OCI-LY7 (cell line): ENCODE data around the gene WNT10A.

ENCODE experiments used
- EZH2phosphoT487 ChIP-seq: fragments of 200-600 bp; sonication (generic); IDR thresholded peaks from 2 replicates; pipeline ENCODE4 v1.6.1; 2018; ENCODE audit warnings: low read depth, borderline replicate concordance, mild to moderate bottlenecking, mixed run types, antibody characterized with exemption, low read length, moderate library complexity, mixed read lengths
- TF ChIP-seq, protein P1 (sequence below): fragments of 200-600 bp; sonication (generic); conservative IDR thresholded peaks from 2 replicates; pipeline ENCODE4 v1.5.1; 2014; ENCODE audit warnings: mild to moderate bottlenecking, antibody characterized with exemption, low read length, moderate library complexity, mixed read lengths

DNA sequence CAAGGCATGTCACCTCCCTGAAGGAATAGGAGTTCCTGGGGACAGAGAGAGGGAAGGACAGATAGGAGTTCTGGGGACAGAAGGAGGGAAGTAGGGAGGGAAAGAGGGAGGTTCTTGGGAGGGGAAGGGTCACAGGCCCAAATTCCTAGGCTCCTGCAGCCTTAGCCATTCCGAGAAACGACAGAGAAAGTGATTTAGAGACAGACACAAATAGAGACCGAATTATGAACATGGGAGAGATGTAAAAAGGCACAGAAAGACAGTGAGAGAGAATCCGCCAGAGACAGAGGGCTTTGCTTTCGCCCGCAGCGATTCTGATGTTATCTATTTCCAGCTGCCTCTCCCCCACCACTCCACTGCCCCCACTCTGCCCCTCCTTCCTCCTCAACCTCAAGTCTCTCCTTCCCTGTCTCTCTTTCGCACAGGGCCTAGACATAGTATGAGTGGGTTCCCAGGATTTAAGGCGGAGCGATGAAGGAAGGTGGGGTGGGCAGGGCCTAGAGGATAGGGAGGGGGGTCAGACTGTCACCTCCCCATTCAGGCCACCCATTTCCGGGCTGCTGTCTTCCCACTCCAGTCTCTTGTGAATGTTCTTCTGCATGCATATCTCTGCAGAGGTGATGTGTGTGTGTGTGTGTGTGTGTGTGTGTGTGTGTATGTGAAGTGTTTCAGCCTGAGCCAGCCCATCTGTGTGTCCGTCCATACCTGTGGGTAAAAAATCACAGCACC lies 24.3 kb upstream of the WNT10A start:
- TF ChIP-seq, protein P1, sequence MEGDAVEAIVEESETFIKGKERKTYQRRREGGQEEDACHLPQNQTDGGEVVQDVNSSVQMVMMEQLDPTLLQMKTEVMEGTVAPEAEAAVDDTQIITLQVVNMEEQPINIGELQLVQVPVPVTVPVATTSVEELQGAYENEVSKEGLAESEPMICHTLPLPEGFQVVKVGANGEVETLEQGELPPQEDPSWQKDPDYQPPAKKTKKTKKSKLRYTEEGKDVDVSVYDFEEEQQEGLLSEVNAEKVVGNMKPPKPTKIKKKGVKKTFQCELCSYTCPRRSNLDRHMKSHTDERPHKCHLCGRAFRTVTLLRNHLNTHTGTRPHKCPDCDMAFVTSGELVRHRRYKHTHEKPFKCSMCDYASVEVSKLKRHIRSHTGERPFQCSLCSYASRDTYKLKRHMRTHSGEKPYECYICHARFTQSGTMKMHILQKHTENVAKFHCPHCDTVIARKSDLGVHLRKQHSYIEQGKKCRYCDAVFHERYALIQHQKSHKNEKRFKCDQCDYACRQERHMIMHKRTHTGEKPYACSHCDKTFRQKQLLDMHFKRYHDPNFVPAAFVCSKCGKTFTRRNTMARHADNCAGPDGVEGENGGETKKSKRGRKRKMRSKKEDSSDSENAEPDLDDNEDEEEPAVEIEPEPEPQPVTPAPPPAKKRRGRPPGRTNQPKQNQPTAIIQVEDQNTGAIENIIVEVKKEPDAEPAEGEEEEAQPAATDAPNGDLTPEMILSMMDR = no peak
- TF ChIP-seq EZH2phosphoT487 = no peak
